GM12864 (cell line): ENCODE measurements around the gene ZBTB8A.

Experiments used
- DNase-seq: peaks from one replicate; pipeline ENCODE4 v3.0.0-alpha.2; 2011; ENCODE audit warnings: low read depth
- H3K4me3 ChIP-seq: 2 replicates; pipeline ENCODE4 v1.5.1; 2011; ENCODE audit warnings: mild to moderate bottlenecking, low read depth, low read length, control low read depth
- CTCF ChIP-seq: IDR thresholded peaks from 2 replicates; pipeline ENCODE4 v1.5.1; 2011; ENCODE audit warnings: low read depth, mild to moderate bottlenecking, moderate library complexity, low read length, control low read depth, inconsistent platforms; ENCODE audit errors: missing control alignments

Gene ZBTB8A

GRCh38 chr1:32557812-32558211, 18.6 kb downstream of the ZBTB8A start:
- no peak for TF ChIP-seq CTCF
- DNase-seq, result no peak
- H3K4me3 ChIP-seq, result no peak overlapping the region

- no peak for TF ChIP-seq CTCF
- no peak overlapping the region for H3K4me3 ChIP-seq
- DNase-seq, result no peak
Measured at GRCh38 chr1:32568929-32569328, 29.7 kb downstream of the ZBTB8A start.

- H3K4me3 ChIP-seq, result no peak overlapping the region
- DNase-seq, result no peak
- no peak for TF ChIP-seq CTCF
Measured at GRCh38 chr1:32580348-32581017, 41.3 kb downstream of the ZBTB8A start.

- no peak overlapping the region for H3K4me3 ChIP-seq
- no peak for TF ChIP-seq CTCF
- DNase-seq, result no peak
Measured at GRCh38 chr1:32592943-32593342, 53.7 kb downstream of the ZBTB8A start.

GRCh38 chr1:32600034-32600433, 60.8 kb downstream of the ZBTB8A start:
- no peak for TF ChIP-seq CTCF
- DNase-seq, result no peak
- H3K4me3 ChIP-seq, result no peak overlapping the region

- no peak for DNase-seq
- no peak for TF ChIP-seq CTCF
- no peak overlapping the region for H3K4me3 ChIP-seq
Measured at GRCh38 chr1:32605711-32606424, 66.6 kb downstream of the ZBTB8A start.
